ENCODE measurements around the gene NCAM1. TPM values are rescaled to one million over a fixed set of nuclear protein-coding genes. Genes with fewer than 3 reads are reported as not detected.

Gene NCAM1
- total RNA-seq, 4 donors from 2014 or later: 7.2 to 18.6 (median 14.4) TPM

GRCh38 chr11:113085446-113085845, 124.2 kb downstream of the NCAM1 start:
- TF ChIP-seq EP300 (IDR thresholded peaks at IDR 0.05; ENCODE audit: low read depth): no peak
- TF ChIP-seq POLR2AphosphoS5 (IDR thresholded peaks at IDR 0.05): no peak
- no peak for TF ChIP-seq CTCF (IDR thresholded peaks at IDR 0.05)
- TF ChIP-seq POLR2A (IDR thresholded peaks at IDR 0.05): no peak
- Histone ChIP-seq H3K9me3 (no peaks in the 10 kb centered on the region), H3K27me3 (no peaks in the 10 kb centered on the region), H3K36me3 (no peaks in the 10 kb centered on the region), H3K4me1 (no peaks in the 10 kb centered on the region), H3K27ac (no peak overlapping the region), H3K4me3 (no peak overlapping the region)
- DNase-seq: no peak
- WGBS, 2 donors (ENCODE audit: low coverage in 1 of 2): 70 to 81% methylated on average over 3 of the region's 3 CpGs
- intact Hi-C loops (cut with DNase I; ENCODE audit: low total_unique reads) (no loop called here), in situ Hi-C loops (cut with MboI; ENCODE audit: low pct_ligation_motif_present in 1 of 4, low pct_unique_long_range_greater_than_20kb in 1 of 4, low sequenced_read_pairs in 3 of 4) (no loop called here)

- 41 to 82% methylated on average over 2 to 4 of the region's 4 CpGs for WGBS, 2 donors (ENCODE audit: low coverage in 1 of 2)
- intact Hi-C loops (cut with DNase I; ENCODE audit: low total_unique reads): no loop called here
- no peak for TF ChIP-seq EP300 (IDR thresholded peaks at IDR 0.05; ENCODE audit: low read depth)
- no peak for TF ChIP-seq POLR2AphosphoS5 (IDR thresholded peaks at IDR 0.05)
- no peak for TF ChIP-seq POLR2A (IDR thresholded peaks at IDR 0.05)
- TF ChIP-seq CTCF (IDR thresholded peaks at IDR 0.05): no peak
- no peaks in the 10 kb centered on the region for H3K27me3 ChIP-seq
- H3K36me3 ChIP-seq: no peaks in the 10 kb centered on the region
- no peak for DNase-seq
- in situ Hi-C loops (cut with MboI; ENCODE audit: low pct_ligation_motif_present in 1 of 4, low pct_unique_long_range_greater_than_20kb in 1 of 4, low sequenced_read_pairs in 3 of 4): no loop called here
- H3K27ac ChIP-seq: no peak overlapping the region
- no peaks in the 10 kb centered on the region for H3K9me3 ChIP-seq
- no peaks in the 10 kb centered on the region for H3K4me1 ChIP-seq
- H3K4me3 ChIP-seq: no peak overlapping the region
Observed at GRCh38 chr11:113087706-113088105, 126.5 kb downstream of the NCAM1 start.

GRCh38 chr11:113090716-113091480, 129.7 kb downstream of the NCAM1 start:
- no peaks in the 10 kb centered on the region for H3K9me3 ChIP-seq
- WGBS, 2 donors (ENCODE audit: low coverage in 1 of 2): 60 to 68% methylated on average over 4 of the region's 4 CpGs
- H3K27me3 ChIP-seq: no peaks in the 10 kb centered on the region
- no peak overlapping the region for H3K4me3 ChIP-seq
- TF ChIP-seq POLR2AphosphoS5 (IDR thresholded peaks at IDR 0.05) (no peak), CTCF (IDR thresholded peaks at IDR 0.05) (no peak), POLR2A (IDR thresholded peaks at IDR 0.05) (no peak), EP300 (IDR thresholded peaks at IDR 0.05; ENCODE audit: low read depth) (no peak)
- DNase-seq: no peak
- in situ Hi-C loops (cut with MboI; ENCODE audit: low pct_ligation_motif_present in 1 of 4, low pct_unique_long_range_greater_than_20kb in 1 of 4, low sequenced_read_pairs in 3 of 4): no loop called here
- H3K36me3 ChIP-seq: no peaks in the 10 kb centered on the region
- intact Hi-C loops (cut with DNase I; ENCODE audit: low total_unique reads): no loop called here
- no peak overlapping the region for H3K27ac ChIP-seq
- no peaks in the 10 kb centered on the region for H3K4me1 ChIP-seq

GRCh38 chr11:113091481-113091780, 130.2 kb downstream of the NCAM1 start:
- Histone ChIP-seq H3K4me1 (no peaks in the 10 kb centered on the region), H3K27ac (no peak overlapping the region), H3K36me3 (no peaks in the 10 kb centered on the region), H3K4me3 (no peak overlapping the region), H3K27me3 (no peaks in the 10 kb centered on the region), H3K9me3 (no peaks in the 10 kb centered on the region)
- in situ Hi-C loops (cut with MboI; ENCODE audit: low pct_ligation_motif_present in 1 of 4, low pct_unique_long_range_greater_than_20kb in 1 of 4, low sequenced_read_pairs in 3 of 4): no loop called here
- no peak for TF ChIP-seq EP300 (IDR thresholded peaks at IDR 0.05; ENCODE audit: low read depth)
- no peak for TF ChIP-seq POLR2A (IDR thresholded peaks at IDR 0.05)
- TF ChIP-seq CTCF (IDR thresholded peaks at IDR 0.05): no peak
- TF ChIP-seq POLR2AphosphoS5 (IDR thresholded peaks at IDR 0.05): no peak
- 33% methylated on average over 1 of the region's 1 CpG for WGBS, 2 donors (ENCODE audit: low coverage in 1 of 2)
- intact Hi-C loops (cut with DNase I; ENCODE audit: low total_unique reads): no loop called here
- no peak for DNase-seq

All from transverse colon (tissue), 4 donors.